NK-92 treated with Interleukin-12 subunit alpha and Interleukin-12 subunit beta, amount 100 ng/mL, for 24 hours (cell line): ENCODE measurements around the gene CARD9.

ENCODE experiments used
- DNase-seq: peaks from one replicate; lab custom pipeline; 2025; lab: John Stamatoyannopoulos, UW

Gene CARD9

DNA sequence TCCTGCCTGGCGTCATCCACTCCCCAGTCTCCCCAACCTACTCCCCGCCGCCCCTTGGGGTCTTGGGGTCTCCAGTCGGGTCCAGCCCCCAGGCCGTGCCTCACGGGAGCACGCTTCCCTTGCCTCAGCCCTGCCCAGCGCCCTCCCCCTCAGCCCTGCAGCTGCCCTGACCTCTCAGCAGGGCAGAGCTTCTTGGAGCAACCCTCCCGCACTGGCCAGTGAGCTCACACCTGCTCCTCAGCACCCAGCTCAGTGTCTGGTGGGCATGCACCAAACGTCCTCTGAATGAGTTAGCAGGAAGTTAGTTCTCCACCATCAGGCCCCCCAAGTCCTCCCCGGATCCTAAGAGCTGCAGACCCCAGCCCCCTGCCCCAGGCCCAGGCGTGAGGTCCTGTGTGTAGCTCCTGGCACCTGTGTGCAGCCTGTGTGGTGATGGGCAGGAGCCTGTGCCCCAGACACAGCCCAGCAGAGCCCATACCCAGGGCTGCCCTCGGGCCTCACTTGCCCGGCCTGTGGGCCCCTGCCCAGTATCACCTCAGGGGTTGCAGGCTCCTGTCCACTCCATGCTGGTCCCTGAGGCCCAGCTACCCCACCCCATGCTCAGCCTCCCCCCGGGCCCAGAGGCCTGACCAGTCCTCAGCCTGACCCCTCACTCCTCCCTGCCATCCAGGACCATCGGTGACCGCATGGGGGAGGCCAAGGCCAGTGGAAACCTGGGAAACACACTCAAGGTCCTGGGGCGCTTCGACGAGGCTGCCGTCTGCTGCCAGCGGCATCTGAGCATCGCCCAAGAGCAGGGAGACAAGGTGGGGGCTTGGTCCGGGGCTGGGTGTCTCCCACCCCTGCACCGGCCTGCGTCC is 37.9 kb downstream of the CARD9 start:
- no peak for DNase-seq

DNA sequence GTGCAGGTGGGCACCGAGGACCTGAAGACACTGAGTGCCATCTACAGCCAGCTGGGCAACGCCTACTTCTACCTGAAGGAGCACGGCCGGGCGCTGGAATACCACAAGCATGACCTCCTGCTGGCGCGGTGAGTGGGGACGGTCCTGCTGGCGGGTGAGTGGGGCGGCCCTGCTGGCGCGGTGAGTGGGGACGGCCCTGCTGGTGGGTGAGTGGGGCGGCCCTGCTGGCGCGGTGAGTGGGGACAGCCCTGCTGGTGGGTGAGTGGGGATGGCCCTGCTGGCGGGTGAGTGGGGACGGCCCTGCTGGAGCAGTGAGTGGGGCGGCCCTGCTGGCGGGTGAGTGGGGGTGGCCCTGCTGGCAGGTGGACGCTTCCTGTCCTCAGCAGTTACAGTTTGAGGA is 38.9 kb downstream of the CARD9 start:
- DNase-seq = no peak

DNA sequence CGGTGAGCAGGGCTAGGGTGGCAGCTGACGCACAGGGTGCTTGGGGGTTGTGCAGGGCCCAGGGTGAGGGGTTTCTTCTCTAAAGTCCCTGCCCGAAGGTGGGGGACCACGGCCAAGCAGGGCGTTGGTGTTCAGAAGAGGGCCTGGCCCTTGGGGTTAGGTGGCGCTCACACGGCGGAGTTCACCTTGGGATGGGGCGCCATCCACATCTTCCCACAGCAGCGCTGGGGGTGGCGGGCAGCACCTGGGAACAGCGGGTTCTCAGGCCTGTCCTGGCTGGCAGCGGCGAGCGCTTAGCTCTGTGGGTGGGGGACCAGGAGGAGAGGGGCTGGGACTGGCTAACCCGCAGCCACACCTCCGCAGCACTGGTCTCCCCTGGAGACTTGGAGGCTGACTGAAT is 40.0 kb downstream of the CARD9 start:
- DNase-seq = no peak

DNA sequence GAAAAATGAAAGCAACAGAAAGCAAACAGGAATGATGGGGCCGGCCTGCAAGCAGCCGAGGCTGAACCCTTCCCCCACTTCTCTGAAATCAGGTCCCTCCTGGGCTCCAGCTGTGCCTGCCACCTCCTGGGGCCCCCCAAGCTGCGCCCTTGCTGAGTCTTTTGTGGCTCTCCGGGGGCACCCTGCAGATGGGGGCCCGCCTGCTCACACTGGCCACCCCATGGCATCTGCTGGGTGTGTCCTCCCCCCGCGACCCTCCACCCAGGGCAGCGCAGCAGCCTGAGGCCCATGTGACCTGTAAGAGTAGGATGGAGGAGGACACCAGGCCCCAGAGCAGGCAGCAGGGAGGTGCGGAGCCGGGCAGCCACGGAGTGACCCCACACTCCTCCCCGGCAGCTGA is 40.4 kb downstream of the CARD9 start:
- DNase-seq = no peak

DNA sequence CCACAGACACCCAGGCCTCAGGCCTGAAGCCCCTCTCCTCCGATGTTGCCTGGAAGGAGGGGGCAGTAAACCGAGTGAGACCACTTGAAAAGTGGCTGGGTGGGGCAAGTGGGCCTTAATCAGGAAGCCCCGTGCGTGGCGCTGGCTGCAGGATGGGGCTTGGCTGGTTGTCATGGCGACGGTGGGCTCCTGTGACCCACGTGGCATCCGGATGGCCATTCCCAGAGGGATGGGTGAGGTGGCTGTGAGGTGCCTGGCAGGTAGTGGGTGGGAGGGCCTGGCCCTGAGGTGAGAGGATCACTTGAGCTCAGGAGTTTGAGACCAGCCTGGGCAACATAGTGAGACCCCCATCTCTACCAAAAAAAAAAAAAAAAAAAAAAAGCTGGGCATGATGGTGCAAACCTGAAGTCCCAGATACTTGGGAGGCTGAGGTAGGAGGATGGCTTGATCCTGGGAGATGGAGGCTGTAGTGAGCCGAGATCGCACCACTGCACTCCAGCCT is 40.9 kb downstream of the CARD9 start:
- DNase-seq = no peak

DNA sequence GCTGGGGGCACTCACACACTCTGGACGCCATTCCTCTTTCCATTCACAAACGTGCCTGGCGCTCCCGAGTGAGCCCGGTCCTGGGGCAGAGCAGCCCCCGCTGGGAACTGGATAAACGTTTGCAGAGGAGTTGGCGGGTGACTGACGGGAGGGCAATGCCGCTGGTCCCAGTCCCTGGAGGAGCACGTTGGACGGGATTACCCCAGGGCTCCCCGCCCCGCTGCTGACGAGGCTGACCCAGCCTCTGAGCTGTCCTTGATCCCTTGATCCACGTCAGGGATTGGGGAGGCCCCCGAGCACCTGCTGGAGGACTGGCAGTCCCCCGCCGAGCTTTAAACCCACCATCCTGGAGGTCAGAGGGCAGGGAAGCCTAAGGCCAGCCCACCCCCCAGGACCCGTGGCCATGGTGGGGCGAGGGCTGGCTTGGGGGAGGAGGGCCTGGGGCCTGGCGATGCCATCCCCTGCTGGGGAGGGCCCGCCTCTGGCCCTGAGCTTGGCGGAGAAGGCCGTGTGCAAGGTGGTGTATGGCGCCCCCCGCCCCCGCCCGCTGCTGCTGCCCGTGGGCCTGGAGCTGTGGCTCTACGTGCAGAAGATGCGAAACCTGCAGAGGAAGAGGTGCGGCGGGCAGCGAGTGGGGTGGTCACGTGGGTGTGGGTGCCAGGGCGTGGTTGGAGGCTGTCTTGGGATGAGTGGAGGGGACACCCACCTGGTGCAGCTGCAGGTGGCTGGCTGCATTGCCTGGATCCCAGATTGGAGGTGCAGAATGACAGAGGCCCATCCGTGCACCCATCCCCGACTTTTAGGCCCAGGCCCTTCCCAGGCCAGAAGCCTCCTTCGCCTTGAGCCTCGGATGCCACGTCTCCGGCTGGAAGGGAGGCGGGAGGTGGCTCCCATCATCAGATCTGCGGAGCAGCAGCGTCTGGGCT is 41.6 kb downstream of the CARD9 start:
- no peak for DNase-seq

DNA sequence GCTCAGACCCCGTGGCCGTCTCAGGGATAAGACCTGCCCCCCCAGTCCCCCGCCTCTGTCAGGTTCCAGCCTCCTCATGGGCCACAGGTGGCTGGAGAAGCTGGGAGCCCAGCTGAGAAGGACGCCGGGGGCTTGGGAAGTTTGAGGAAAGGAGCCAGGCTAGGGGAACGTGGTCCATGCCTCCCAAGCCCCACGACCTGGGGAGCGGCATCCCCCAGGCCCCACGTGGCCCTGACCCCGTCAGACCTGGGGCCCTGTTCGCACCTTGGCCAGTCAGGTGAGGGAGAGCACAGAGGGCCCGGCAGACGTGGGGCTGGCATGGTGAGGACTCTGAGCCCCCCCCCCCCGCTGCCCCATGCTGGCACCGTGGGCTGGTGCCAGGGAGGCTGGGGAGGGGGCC is 42.4 kb downstream of the CARD9 start:
- DNase-seq = no peak

DNA sequence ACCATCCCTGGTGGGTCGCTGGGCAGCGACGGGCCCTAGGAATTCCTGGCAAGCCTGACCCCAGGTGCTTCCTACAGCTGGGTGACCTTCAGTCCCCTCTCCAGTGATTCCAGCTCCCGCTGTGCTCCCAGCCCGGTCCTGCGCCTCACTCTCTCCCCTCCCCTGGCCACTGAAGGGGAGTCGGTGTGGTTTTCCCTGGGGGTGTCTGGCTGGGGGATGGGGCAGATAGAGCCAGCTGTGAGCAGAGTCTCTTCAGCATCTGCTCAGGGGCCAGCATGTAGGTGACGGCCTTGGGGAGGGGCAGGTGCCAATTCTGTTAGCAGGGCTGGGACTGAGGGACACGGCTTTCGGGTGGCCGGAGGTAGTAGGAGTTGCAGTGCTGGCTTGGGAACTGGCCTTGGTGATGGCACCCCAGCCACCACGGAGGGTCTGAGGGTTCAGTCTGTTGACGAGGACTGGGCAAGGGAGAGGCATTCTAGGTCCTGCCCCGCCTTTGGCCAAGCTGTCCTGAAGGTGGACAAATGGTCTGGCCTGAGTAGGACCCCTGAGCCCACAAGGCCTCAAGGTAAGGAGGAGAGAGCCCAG is 43.0 kb downstream of the CARD9 start:
- no peak for DNase-seq

DNA sequence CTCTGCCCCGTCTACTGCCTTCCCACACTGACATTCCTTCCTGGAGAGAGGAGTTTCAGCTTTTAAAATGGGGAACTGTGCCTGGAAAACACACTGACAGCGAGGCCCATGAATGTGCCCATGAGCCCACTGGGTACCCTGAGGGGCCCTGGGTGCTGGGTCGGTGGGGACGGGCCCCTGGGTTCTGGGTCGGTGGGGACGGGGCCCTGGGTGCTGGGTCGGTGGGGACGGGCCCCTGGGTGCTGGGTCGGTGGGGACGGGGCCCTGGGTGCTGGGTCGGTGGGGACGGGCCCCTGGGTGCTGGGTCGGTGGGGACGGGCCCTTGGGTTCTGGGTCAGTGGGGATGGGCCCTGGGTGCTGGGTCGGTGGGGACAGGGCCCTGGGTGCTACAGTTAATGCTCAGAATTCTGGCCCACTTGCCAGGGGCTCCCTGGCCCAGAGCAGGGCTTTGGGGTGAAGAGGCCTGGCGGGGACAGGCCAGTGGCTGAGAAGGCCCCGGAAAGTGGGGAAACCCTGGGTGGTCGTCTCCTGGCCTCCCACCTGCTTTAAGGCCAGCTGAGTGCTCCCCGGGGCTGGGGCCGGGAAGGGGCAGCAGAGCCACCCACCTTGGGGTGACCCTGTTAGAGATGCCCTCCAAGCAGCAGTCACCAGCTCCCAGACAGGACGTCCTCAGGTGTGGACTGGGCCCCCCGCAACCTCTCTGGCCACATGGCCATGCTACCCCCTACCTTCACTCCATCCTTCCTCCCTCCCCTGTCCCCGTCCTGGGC is 43.6 kb downstream of the CARD9 start:
- DNase-seq = no peak

DNA sequence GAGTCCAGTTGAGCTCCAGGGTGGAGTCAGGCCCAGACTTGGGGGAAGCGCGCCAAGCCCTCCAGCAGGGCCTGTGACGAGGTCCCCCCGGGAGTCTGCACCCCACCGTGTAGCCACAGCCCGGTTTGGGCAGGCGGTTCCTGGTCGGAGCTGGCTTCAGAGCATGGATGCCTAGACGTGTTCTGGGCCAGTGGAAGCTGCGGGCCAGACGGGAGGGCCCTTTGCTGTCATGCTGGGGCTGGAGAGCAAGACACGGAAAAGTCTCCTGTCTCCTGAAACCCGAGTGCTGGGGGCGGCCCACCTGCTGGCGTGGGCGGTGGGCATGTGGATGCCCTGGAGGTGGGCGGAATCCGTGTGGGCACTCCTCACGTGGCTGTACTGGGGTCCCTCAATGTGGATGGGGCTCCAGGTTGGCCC is 44.2 kb downstream of the CARD9 start:
- DNase-seq = no peak

DNA sequence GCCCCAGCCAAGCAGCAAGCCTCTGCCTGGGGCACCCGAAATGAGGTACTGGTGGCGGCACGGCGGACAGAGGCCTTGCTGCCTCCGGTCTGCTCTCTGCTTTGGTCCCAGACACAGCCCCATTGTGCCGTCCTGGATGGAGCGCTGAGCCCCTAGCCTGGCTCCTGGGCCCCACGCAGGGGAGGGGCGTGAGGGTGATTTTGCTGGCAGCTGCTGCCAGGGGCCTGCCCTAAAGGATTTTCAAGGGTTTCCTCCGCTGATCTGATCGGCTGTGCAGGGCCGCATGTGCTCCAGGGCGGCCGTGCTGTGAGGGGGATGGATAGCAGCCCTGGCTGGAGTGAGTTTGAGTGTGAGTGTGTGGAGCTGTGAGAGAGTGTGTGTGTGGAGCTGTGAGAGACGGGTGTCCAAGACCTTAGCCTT is 44.8 kb downstream of the CARD9 start:
- DNase-seq = no peak

DNA sequence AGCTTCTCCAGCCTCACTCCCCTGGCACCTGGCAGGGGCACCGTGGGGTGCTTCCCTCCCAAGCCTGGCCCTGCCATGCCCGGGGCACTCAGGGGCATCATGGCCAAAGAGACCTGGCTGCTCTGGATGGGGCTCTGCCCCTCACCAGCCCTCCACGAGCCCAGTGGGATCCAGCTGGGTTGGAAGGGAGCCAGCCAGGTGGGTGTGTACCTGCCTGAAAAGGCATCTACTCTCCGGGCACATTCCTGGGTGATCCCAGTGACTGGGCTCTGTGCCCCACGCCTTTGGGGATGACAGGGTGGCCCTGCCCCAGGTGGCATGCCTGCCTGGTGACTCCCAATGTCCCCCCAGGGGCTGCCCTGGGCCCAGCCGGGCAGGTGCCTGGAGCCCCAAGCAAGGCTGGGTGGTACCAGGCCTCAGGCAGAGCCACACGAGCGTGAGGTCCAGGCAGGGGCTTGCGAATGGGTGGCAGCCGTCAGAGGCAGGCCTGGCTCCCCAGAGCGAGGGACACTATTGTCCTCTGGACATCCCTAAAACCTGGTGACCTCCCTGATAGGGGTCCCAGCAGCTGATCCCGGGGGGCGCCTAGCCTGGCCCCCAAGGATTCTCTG is 45.4 kb downstream of the CARD9 start:
- no peak for DNase-seq

DNA sequence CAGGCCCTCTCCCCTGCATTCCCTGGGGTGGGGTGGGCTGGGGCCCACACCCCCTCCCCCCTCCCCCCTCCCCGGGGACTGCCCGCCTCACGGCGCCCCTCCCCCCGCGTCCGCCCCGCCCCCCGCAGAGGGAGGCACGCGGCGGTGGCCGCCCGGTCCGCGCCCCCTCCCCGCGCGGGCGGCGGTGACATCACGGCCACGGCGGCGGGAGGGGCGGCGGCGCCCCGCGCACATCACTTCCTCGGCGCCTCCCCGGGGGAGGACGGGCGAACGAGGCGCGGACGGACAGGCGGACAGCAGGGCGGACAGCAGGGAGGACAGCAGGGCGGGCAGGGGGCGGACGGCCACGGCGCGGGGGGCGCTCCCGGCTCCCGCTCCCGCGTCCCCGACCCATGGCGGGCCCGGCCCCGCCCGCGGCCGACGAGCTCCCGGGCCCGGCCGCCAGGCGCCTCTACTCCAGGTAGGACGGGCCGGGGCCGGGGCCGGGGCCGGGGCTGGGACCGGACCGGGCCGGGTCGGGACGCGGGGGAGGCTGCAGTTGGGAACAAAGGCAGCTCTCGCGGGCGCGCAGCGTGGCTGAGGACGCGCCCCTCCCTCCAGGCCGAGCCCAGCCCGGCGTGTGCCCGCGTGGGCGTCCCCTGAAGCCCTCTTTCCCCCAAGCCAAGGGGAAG is 46.0 kb downstream of the CARD9 start, which contains the start of gene GPSM1:
GPSM1 (plus strand) TSS at position 236 of the 671 bp plus-strand sequence; CDS start at position 393, 157 bp downstream.
- DNase-seq = no peak

DNA sequence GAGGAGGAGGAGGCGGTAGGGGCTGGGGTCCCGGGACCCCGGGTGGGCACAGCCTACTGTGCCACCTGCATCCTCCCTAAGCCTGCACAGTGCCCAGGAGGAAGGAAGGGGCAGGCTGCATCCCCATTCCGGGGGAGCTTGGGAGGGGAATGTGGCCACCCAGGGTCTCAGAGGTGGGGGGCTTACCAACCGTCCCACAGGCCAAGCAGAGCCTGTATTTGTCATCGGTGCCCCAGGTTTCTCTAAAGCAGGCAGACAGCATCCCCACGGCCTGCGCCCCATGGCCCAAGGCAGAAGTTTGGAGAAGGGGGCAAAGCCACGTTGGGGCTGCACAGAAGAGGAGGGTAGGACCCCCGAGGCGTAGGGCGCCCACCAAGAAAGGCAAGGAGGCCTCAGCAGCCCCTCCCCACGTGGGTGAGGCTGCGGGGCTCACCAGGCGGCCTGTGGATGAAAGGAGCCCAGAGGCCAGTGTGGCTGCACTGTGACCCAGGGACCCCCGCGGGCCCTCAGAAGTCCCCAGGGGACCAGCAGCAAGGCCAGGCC is 46.6 kb downstream of the CARD9 start:
- no peak for DNase-seq

DNA sequence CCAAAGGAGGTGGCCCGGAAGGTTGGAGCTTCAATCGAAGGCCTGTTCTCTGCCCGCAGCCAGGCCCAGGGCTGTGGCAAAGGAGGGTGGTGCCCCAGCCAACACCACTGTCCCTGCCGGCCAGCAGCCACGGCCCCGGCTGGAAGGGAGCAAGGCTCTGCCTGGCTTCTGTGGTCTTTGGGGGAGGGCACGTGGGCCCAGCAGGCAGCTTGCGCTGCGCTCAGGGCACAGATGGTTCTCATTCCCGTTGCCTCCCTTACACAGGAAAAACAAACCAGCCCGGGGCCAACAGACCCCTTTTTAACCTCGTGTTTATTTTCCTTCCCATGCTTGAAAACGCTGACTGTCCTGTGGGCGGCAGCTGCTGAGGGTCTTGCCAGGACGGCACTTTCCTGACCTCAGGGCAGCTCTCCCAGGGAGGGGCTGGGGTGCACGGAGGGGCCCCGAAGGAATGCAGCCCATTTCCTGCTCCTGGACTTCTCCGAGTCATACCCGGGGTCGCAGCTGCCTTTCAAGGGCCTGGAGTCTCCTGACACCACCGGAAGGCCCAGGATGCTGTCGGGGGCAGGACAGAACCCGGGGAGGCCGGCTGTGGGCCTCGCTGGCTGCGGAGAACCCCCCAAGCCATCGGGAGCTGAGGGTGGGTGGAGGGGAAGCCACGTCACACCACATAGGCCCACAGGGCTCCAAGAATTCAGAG is 47.3 kb downstream of the CARD9 start:
- no peak for DNase-seq

DNA sequence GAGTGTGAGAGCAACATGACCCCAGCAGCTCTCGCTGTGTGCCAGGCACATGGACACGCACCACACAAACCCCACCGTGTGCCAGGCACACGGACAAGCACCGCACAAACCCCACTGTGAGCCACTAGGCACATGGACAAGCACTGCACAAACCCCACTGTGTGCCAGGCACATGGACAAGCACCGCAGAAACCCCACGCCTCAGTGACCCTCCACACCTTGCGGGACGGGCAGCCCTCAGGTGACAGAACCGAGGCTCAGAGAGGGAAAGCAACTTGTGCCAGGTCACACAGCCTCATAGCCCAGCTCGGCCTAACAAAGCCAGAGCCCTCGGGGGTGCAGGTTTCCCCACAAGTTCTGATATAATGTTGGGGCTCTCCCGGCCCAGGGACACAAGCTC is 48.1 kb downstream of the CARD9 start:
- no peak for DNase-seq

DNA sequence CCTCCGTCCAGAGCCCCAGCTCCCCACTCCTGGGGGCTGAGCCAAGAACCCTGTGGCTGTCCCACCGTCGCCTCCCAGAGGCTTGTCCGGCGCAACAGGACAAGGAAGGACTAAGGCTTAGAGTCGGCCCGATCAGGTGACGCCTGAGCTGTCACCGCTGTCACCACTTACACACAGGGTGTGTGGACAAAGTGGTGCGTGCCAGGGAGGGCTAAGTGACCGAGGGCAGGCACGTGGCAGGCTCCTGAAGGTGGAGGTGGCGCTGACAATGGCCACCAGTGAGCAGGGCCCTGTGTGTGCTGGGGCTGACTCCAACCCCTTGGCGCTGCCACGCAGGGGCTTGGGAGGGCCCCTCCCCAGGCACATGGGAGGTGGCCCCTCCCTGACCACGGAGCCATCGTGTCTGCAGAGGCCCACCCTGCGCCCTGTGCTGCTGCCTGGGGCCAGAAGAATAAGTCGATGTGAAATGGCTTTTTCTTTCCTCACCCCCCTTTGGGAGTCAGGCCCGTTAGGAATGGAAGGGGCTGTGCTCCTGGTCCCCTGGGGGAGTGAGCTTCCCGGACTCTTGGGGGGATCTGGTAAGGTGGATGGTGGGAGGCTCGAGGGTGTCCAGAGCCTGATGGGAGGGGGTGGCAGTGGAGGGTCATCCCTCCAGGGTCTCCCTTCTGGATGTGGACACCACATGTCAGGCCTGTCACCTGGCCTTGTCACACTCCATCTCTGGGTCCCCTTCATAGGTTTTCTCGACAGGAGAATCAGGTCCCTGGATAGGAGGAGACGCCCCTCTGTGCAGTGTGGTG is 48.8 kb downstream of the CARD9 start:
- DNase-seq = no peak

DNA sequence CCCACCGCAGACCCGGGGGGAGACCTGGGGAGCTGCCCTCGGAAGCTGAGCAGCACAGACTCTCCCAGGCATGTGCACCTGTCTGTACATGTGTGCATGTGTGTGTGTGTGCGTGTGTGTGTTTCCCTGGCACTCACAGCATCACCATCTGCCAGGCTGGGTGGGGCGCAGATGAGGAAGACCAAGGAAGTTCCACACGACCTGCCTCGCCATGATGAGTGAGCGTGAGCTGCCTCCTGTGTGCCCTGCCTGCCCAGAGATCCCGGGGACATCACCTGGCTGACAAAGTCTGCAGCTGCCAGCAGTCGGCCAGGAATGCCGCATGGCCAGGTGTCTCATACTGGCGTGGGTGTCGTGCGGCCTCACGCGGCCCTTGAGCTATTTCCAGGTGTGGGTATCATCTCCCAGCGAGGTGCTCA is 50.1 kb downstream of the CARD9 start:
- no peak for DNase-seq
